Upper lobe of right lung (tissue), 1 donor: ENCODE measurements around the gene PALD1. TPM values are rescaled to one million over a fixed set of nuclear protein-coding genes. Genes with fewer than 3 reads are reported as not detected.

ENCODE experiments used
- ATAC-seq: fragments of 200-7000 bp; cut with Tn5 transposase; one replicate; pipeline ENCODE4 v1.9.1; 2020; ENCODE audit warnings: mild to moderate bottlenecking, moderate library complexity
- DNase-seq: peaks from one replicate; pipeline ENCODE4 v3.0.0-alpha.2; 2020
- H3K27ac ChIP-seq: fragments of 200-600 bp; one replicate; pipeline ENCODE4 v1.8.0; 2022
- H3K27me3 ChIP-seq: fragments of 200-600 bp; one replicate; pipeline ENCODE4 v1.8.0; 2022; ENCODE audit warnings: mild to moderate bottlenecking
- H3K36me3 ChIP-seq: fragments of 200-600 bp; one replicate; pipeline ENCODE4 v1.8.0; 2022
- H3K4me1 ChIP-seq: fragments of 200-600 bp; one replicate; pipeline ENCODE4 v1.8.0; 2022
- H3K4me3 ChIP-seq: fragments of 200-600 bp; one replicate; pipeline ENCODE4 v1.8.0; 2022; ENCODE audit warnings: mild to moderate bottlenecking
- H3K9me3 ChIP-seq: fragments of 200-600 bp; one replicate; pipeline ENCODE4 v1.8.0; 2022
- CTCF ChIP-seq: fragments of 200-600 bp; IDR thresholded peaks from one replicate; pipeline ENCODE4 v1.8.0; 2022; ENCODE audit warnings: antibody characterized with exemption
- intact Hi-C: fragments of 100-400 bp; cut with DNase I; formaldehyde crosslinking; loops from one replicate; pipeline ENCODE4 v1.11.0; 2022
- total RNA-seq: library from RNA; stranded (reverse); fragmentation: NEBNext Ultra II Directional; extraction: Animal tissue kit (Norgen Biotek cat#: 25700); gene quantifications from one replicate; pipeline ENCODE4 v1.2.1, GENCODE V29; 2021
- donor health status: DM: no; HTN: yes; CAD: no; lungs with severe emphysema.

The PALD1 gene
- total RNA-seq, 1 donor from 2014 or later: 27.0 TPM

GRCh38 chr10:70615211-70615610 is 136.6 kb downstream of the PALD1 start:
- Histone ChIP-seq H3K9me3 (no peaks in the 10 kb centered on the region), H3K27ac (no peak overlapping the region), H3K4me3 (no peak overlapping the region), H3K36me3 (no peaks in the 10 kb centered on the region), H3K27me3 (no peaks in the 10 kb centered on the region), H3K4me1 (no peaks in the 10 kb centered on the region)
- intact Hi-C loops: no loop called here
- no peak for DNase-seq
- no peak for TF ChIP-seq CTCF
- no peak for ATAC-seq

- Histone ChIP-seq H3K4me3 (no peak overlapping the region), H3K9me3 (no peaks in the 10 kb centered on the region), H3K4me1 (no peaks in the 10 kb centered on the region), H3K36me3 (no peaks in the 10 kb centered on the region), H3K27me3 (no peaks in the 10 kb centered on the region), H3K27ac (no peak overlapping the region)
- ATAC-seq: no peak
- TF ChIP-seq CTCF: no peak
- DNase-seq: no peak
- intact Hi-C loops: no loop called here
These were observed 137.4 kb downstream of the PALD1 start for GRCh38 chr10:70615784-70616522.

GRCh38 chr10:70616761-70617160 is 138.2 kb downstream of the PALD1 start:
- DNase-seq (no peak), ATAC-seq (no peak)
- Histone ChIP-seq H3K4me3 (no peak overlapping the region), H3K4me1 (no peaks in the 10 kb centered on the region), H3K9me3 (no peaks in the 10 kb centered on the region), H3K36me3 (no peaks in the 10 kb centered on the region), H3K27ac (no peak overlapping the region), H3K27me3 (no peaks in the 10 kb centered on the region)
- no peak for TF ChIP-seq CTCF
- intact Hi-C loops: no loop called here

Other genes starting within 250 kb of the PALD1 start
- gene PPA1, start 245.3 kb upstream of the PALD1 start, total RNA-seq: 175 TPM
- 1.1 TPM for gene NPFFR1, start 194.8 kb upstream of the PALD1 start, total RNA-seq
- 10.9 TPM for gene LRRC20, start 96.1 kb upstream of the PALD1 start, total RNA-seq
- 79.3 TPM for gene EIF4EBP2, start 74.6 kb upstream of the PALD1 start, total RNA-seq
- gene NODAL, start 37.1 kb upstream of the PALD1 start, total RNA-seq: not detected
- 32.3 TPM for gene PRF1, start 124.0 kb downstream of the PALD1 start, total RNA-seq
- 0.55 TPM for gene ADAMTS14, start 193.7 kb downstream of the PALD1 start, total RNA-seq